H9 (cell line): ENCODE measurements around the gene PDX1. TPM values are rescaled to one million over a fixed set of nuclear protein-coding genes. Genes with fewer than 3 reads are reported as not detected.

Experiments used
- DNase-seq: peaks from one replicate; pipeline ENCODE4 v3.0.0-alpha.2; 2017
- H2AFZ ChIP-seq: one replicate; pipeline ENCODE4 v1.6.1; 2013; ENCODE audit warnings: mild to moderate bottlenecking, low read length, control low read depth, moderate library complexity
- H2AK5ac ChIP-seq: 2 replicates; pipeline ENCODE4 v1.6.1; 2013; ENCODE audit warnings: low read length, control low read depth, mixed read lengths; ENCODE audit not compliant: insufficient read length
- H2BK120ac ChIP-seq: one replicate; pipeline ENCODE4 v1.6.1; 2013; ENCODE audit warnings: low read depth, mild to moderate bottlenecking, low read length, control low read depth, inconsistent platforms; ENCODE audit not compliant: poor library complexity, severe bottlenecking
- H2BK12ac ChIP-seq: 2 replicates; pipeline ENCODE4 v1.6.1; 2013; ENCODE audit warnings: low read length, control low read depth, mixed read lengths, low read depth; ENCODE audit not compliant: insufficient read length
- H2BK15ac ChIP-seq: 2 replicates; pipeline ENCODE4 v1.6.1; 2013; ENCODE audit warnings: low read depth, low read length, control low read depth
- H2BK20ac ChIP-seq: one replicate; pipeline ENCODE4 v1.6.1; 2013; ENCODE audit warnings: low read depth, mild to moderate bottlenecking, low read length, control low read depth, inconsistent platforms; ENCODE audit not compliant: poor library complexity, severe bottlenecking
- H2BK5ac ChIP-seq: 2 replicates; pipeline ENCODE4 v1.6.1; 2013; ENCODE audit warnings: low read length, control low read depth, mixed read lengths; ENCODE audit not compliant: insufficient read length
- H3K14ac ChIP-seq: 2 replicates; pipeline ENCODE4 v1.6.1; 2013; ENCODE audit warnings: low read length, control low read depth; ENCODE audit not compliant: insufficient read depth
- H3K18ac ChIP-seq: 2 replicates; pipeline ENCODE4 v1.6.1; 2013; ENCODE audit warnings: low read depth, mild to moderate bottlenecking, mixed read lengths, low read length, control low read depth; ENCODE audit not compliant: insufficient read length
- H3K23ac ChIP-seq: 2 replicates; pipeline ENCODE4 v1.6.1; 2013; ENCODE audit warnings: low read length, control low read depth, mixed read lengths, low read depth; ENCODE audit not compliant: insufficient read length
- H3K23me2 ChIP-seq: 2 replicates; pipeline ENCODE4 v1.6.1; 2013; ENCODE audit warnings: low read depth, mild to moderate bottlenecking, mixed read lengths, low read length, control low read depth; ENCODE audit not compliant: insufficient read length, poor library complexity, severe bottlenecking
- H3K27ac ChIP-seq: 2 replicates; pipeline ENCODE4 v1.5.1; 2013; ENCODE audit warnings: low read length, control low read depth, mixed read lengths, low read depth; ENCODE audit not compliant: insufficient read length
- H3K27me3 ChIP-seq: 2 replicates; pipeline ENCODE4 v1.6.1; 2013; ENCODE audit warnings: low read length, control low read depth, inconsistent platforms; ENCODE audit not compliant: insufficient read depth
- H3K4ac ChIP-seq: 2 replicates; pipeline ENCODE4 v1.6.1; 2013; ENCODE audit warnings: low read depth, mild to moderate bottlenecking, control low read depth, inconsistent platforms, low read length, moderate library complexity
- H3K4me1 ChIP-seq: 2 replicates; pipeline ENCODE4 v1.6.1; 2013; ENCODE audit warnings: low read length, control low read depth, inconsistent platforms; ENCODE audit not compliant: insufficient read depth
- H3K4me2 ChIP-seq: 2 replicates; pipeline ENCODE4 v1.6.1; 2013; ENCODE audit warnings: low read length, control low read depth, mixed read lengths; ENCODE audit not compliant: insufficient read length, insufficient read depth
- H3K56ac ChIP-seq: 2 replicates; pipeline ENCODE4 v1.6.1; 2013; ENCODE audit warnings: low read depth, mild to moderate bottlenecking, mixed read lengths, low read length, control low read depth; ENCODE audit not compliant: insufficient read length
- H3K79me1 ChIP-seq: 2 replicates; pipeline ENCODE4 v1.6.1; 2013; ENCODE audit warnings: low read depth, mild to moderate bottlenecking, moderate library complexity, low read length, control low read depth, inconsistent platforms; ENCODE audit not compliant: insufficient read depth, poor library complexity, severe bottlenecking
- H3K79me2 ChIP-seq: 2 replicates; pipeline ENCODE4 v1.6.1; 2013; ENCODE audit warnings: low read length, control low read depth, inconsistent platforms; ENCODE audit not compliant: insufficient read depth
- H3K9ac ChIP-seq: 2 replicates; pipeline ENCODE4 v1.6.1; 2013; ENCODE audit warnings: low read length, control low read depth, mixed read lengths; ENCODE audit not compliant: insufficient read length; ENCODE audit errors: extremely low read depth
- H3K9me3 ChIP-seq: one replicate; pipeline ENCODE4 v1.6.1; 2013; ENCODE audit warnings: low read depth, low read length, inconsistent platforms; ENCODE audit not compliant: control insufficient read depth
- H3T11ph ChIP-seq: one replicate; pipeline ENCODE4 v1.6.1; 2013; ENCODE audit warnings: mild to moderate bottlenecking, low read length, control low read depth, inconsistent platforms
- H4K20me1 ChIP-seq: one replicate; pipeline ENCODE4 v1.6.1; 2013; ENCODE audit not compliant: control insufficient read depth, insufficient read length, insufficient read depth
- H4K5ac ChIP-seq: 2 replicates; pipeline ENCODE4 v1.6.1; 2013; ENCODE audit warnings: low read depth, mild to moderate bottlenecking, mixed read lengths, low read length, control low read depth; ENCODE audit not compliant: insufficient read length
- H4K8ac ChIP-seq: replicated peaks from 2 replicates; pipeline ENCODE4 v1.6.1; 2013; ENCODE audit warnings: low read length, control low read depth, mixed read lengths, low read depth; ENCODE audit not compliant: insufficient read length
- H4K91ac ChIP-seq: 2 replicates; pipeline ENCODE4 v1.6.1; 2013; ENCODE audit warnings: low read depth, mild to moderate bottlenecking, moderate library complexity, mixed read lengths, low read length, control low read depth; ENCODE audit not compliant: insufficient read length
- H3K27ac Mint-ChIP-seq, 3 experiments: 2 replicates in 2 of 3; 3 replicates in 1 of 3; pipeline ENCODE4 v1.8.0; 2020 to 2021; ENCODE audit warnings: mixed read lengths in 3 of 3, mild to moderate bottlenecking in 1 of 3, moderate library complexity in 1 of 3
- H3K27me3 Mint-ChIP-seq: 2 replicates; pipeline ENCODE4 v1.8.0; 2021; ENCODE audit warnings: low read depth, mild to moderate bottlenecking, moderate library complexity, mixed read lengths
- H3K36me3 Mint-ChIP-seq, 3 experiments: 2 replicates in 2 of 3; 3 replicates in 1 of 3; pipeline ENCODE4 v1.8.0; 2020 to 2021; ENCODE audit warnings: low read depth in 3 of 3, mixed read lengths in 3 of 3; ENCODE audit not compliant: insufficient read depth in 1 of 3
- H3K4me1 Mint-ChIP-seq, 2 experiments: 2 replicates each; pipeline ENCODE4 v1.8.0; 2020; ENCODE audit warnings: mixed read lengths in 2 of 2
- H3K4me3 Mint-ChIP-seq, 2 experiments: 2 replicates in 1 of 2; 3 replicates in 1 of 2; pipeline ENCODE4 v1.8.0; 2020 to 2021; ENCODE audit warnings: mild to moderate bottlenecking in 2 of 2, mixed read lengths in 2 of 2, moderate library complexity in 1 of 2
- H3K9me3 Mint-ChIP-seq, 2 experiments: 2 replicates in 1 of 2; 3 replicates in 1 of 2; pipeline ENCODE4 v1.8.0; 2020; ENCODE audit warnings: mild to moderate bottlenecking in 2 of 2, mixed read lengths in 2 of 2, moderate library complexity in 1 of 2
- CTCF ChIP-seq: fragments of 200-600 bp; sonication (generic); conservative IDR thresholded peaks from 3 replicates; pipeline ENCODE4 v1.8.0; 2021; ENCODE audit warnings: antibody characterized with exemption, mild to moderate bottlenecking
- WGBS: extraction: QIAGEN DNeasy Blood & Tissue Kit; methylation state at CpG from one replicate; pipeline ENCODE4 v1.1.7; 2013; ENCODE audit warnings: missing lambda C conversion rate, low lambda C conversion rate, mixed read lengths; ENCODE audit not compliant: insufficient read length; ENCODE audit errors: extremely low coverage; 5-methylcytosine and 5-hydroxymethylcytosine counted together
- total RNA-seq: library from RNA; stranded (reverse); gene quantifications from 2 replicates; pipeline ENCODE4 v1.2.1, GENCODE V29; 2021

PDX1 gene
- total RNA-seq, 1 experiment from 2014 or later = not detected

GRCh38 chr13:27925220-27925991 lies 5.6 kb downstream of the PDX1 start:
- Mint-ChIP-seq H3K4me1 (peaks cover 13 to 46% of the 10 kb centered on the region in 2 experiments), H3K36me3 (peaks cover 0 to 2% (median 0%) of the 10 kb centered on the region in 3 experiments; a peak in 1 of 7 replicates), H3K9me3 (peaks cover 6 to 9% of the 10 kb centered on the region in 2 experiments; a peak in 4 of 5 replicates), H3K4me3 (no peak overlapping the region), H3K27ac (no peak overlapping the region), H3K27me3 (peaks cover 99% of the 10 kb centered on the region)
- no peak overlapping the region for H3K23ac ChIP-seq
- no peak overlapping the region for H4K8ac ChIP-seq
- no peak overlapping the region for H3K18ac ChIP-seq
- H3K56ac ChIP-seq = no peak overlapping the region
- H3K4me1 ChIP-seq = no peaks in the 10 kb centered on the region
- H3K79me1 ChIP-seq = no peaks in the 10 kb centered on the region
- no peak overlapping the region for H2BK20ac ChIP-seq
- H2AK5ac ChIP-seq = no peak overlapping the region
- no peaks in the 10 kb centered on the region for H3K79me2 ChIP-seq
- H3K9me3 ChIP-seq = no peaks in the 10 kb centered on the region
- H3K9ac ChIP-seq = no peak overlapping the region
- no peak overlapping the region for H2BK12ac ChIP-seq
- no peak overlapping the region for H4K91ac ChIP-seq
- H3K27ac ChIP-seq = no peak overlapping the region
- WGBS = no CpG with 5 or more reads among the region's 9 CpGs
- peaks cover 100% of the 10 kb centered on the region for H3K27me3 ChIP-seq
- H2BK15ac ChIP-seq = no peak overlapping the region
- no peak overlapping the region for H2AFZ ChIP-seq
- DNase-seq = no peak
- H4K5ac ChIP-seq = no peak overlapping the region
- no peak overlapping the region for H3T11ph ChIP-seq
- H3K14ac ChIP-seq = no peak overlapping the region
- no peak overlapping the region for H3K4ac ChIP-seq
- H2BK5ac ChIP-seq = no peak overlapping the region
- H3K23me2 ChIP-seq = no peaks in the 10 kb centered on the region
- peaks cover 6% of the 10 kb centered on the region for H4K20me1 ChIP-seq
- H2BK120ac ChIP-seq = no peak overlapping the region
- no peak for TF ChIP-seq CTCF
- no peak overlapping the region for H3K4me2 ChIP-seq
